GM06990 (cell line): ENCODE data around the gene ANKS6.

ENCODE experiments used
- DNase-seq: peaks from one replicate; pipeline ENCODE4 v3.0.0-alpha.2; 2011; ENCODE audit not compliant: insufficient read length; ENCODE audit errors: extremely low read depth
- H3K27me3 ChIP-seq: replicated peaks from 2 replicates; pipeline ENCODE4 v1.6.0; 2011; ENCODE audit warnings: low read length; ENCODE audit not compliant: control insufficient read depth, insufficient read depth
- H3K36me3 ChIP-seq: 2 replicates; pipeline ENCODE4 v1.5.1; 2011; ENCODE audit warnings: low read length; ENCODE audit not compliant: control insufficient read depth, insufficient read depth
- H3K4me3 ChIP-seq: replicated peaks from 2 replicates; pipeline ENCODE4 v1.5.1; 2011; ENCODE audit warnings: low read depth, mild to moderate bottlenecking, control low read depth, low read length
- CTCF ChIP-seq: IDR thresholded peaks from 2 replicates; pipeline ENCODE4 v1.5.1; 2011; ENCODE audit warnings: low read length, control low read depth, mild to moderate bottlenecking, inconsistent platforms; ENCODE audit not compliant: insufficient read depth, poor library complexity, severe bottlenecking

ANKS6 gene

GRCh38 chr9:98742325-98743280 is 53.8 kb downstream of the ANKS6 start:
- no peak for TF ChIP-seq CTCF
- no peaks in the 10 kb centered on the region for H3K36me3 ChIP-seq
- no peak overlapping the region for H3K4me3 ChIP-seq
- H3K27me3 ChIP-seq: no peaks in the 10 kb centered on the region
- no peak for DNase-seq

- H3K27me3 ChIP-seq: no peaks in the 10 kb centered on the region
- no peaks in the 10 kb centered on the region for H3K36me3 ChIP-seq
- no peak overlapping the region for H3K4me3 ChIP-seq
- no peak for TF ChIP-seq CTCF
- DNase-seq: no peak
Observed at GRCh38 chr9:98740226-98740881, 56.0 kb downstream of the ANKS6 start.

DNA sequence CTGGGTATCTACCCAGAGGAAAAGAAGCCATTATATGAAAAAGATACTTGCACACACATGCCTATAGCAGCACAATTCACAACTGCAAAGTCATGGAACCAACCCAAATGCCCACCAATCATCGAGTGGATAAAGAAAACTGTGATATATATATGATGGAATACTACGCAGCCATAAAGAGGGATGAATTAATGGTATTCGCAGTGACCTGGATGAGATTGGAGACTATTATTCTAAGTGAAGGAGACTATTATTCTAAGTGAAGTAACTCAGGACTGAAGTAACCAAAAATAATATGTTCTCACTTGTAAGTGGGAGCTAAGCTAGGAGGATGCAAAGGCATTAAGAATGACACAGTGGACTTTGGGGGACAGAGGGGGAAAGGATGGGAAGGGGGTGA is 57.6 kb downstream of the ANKS6 start:
- no peak overlapping the region for H3K4me3 ChIP-seq
- DNase-seq: no peak
- no peaks in the 10 kb centered on the region for H3K27me3 ChIP-seq
- no peak for TF ChIP-seq CTCF
- H3K36me3 ChIP-seq: no peaks in the 10 kb centered on the region

DNA sequence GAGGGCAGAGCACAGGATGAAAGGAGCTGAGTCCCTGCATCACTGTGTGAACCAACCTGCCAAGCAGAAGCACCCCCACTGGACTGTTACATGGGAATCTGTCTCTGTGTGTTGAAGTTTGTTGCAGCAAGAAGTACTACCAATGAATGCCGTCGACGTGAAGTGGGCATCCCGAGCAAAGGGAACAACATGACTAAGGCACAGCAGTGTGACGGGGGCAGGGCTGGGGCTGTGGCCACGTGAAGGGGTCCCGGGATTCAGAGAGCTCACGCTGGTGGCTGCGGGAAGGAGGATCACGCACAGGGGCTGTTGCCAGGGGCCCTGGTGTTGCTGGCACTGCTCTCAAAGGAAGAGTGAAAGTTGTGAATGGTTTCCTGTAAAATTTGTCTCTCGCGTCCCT is 60.1 kb downstream of the ANKS6 start:
- TF ChIP-seq CTCF: no peak
- Histone ChIP-seq H3K36me3 (no peaks in the 10 kb centered on the region), H3K4me3 (no peak overlapping the region), H3K27me3 (no peaks in the 10 kb centered on the region)
- no peak for DNase-seq

GRCh38 chr9:98732801-98733200 is 63.6 kb downstream of the ANKS6 start:
- no peak overlapping the region for H3K4me3 ChIP-seq
- TF ChIP-seq CTCF: no peak
- no peak for DNase-seq
- H3K36me3 ChIP-seq: no peaks in the 10 kb centered on the region
- H3K27me3 ChIP-seq: no peaks in the 10 kb centered on the region; the same call in 1 of the 2 replicates
